GM13977 (cell line): ENCODE results near the gene FAM174A.
A peak's percentile ranks its signal among the peaks of the same experiment; 100 is the strongest.

Experiments used
- DNase-seq: peaks from one replicate; pipeline ENCODE4 v3.0.0; 2012; ENCODE audit warnings: low spot score
- in situ Hi-C: fragments of 300-500 bp; cut with MboI; formaldehyde crosslinking; loops from one replicate; pipeline ENCODE4 v1.12.0; 2022; ENCODE audit warnings: low sequenced_read_pairs, low pct_unique_long_range_greater_than_20kb, mixed read lengths, inconsistent platforms; ENCODE audit not compliant: unreplicated experiment
- TF ChIP-seq, protein P1 (sequence below): IDR thresholded peaks from 2 replicates; pipeline ENCODE4 v1.5.1; 2012; ENCODE audit warnings: mild to moderate bottlenecking, control low read depth; ENCODE audit not compliant: insufficient read depth; ENCODE audit errors: extremely low read depth, missing control alignments

The FAM174A gene

DNA sequence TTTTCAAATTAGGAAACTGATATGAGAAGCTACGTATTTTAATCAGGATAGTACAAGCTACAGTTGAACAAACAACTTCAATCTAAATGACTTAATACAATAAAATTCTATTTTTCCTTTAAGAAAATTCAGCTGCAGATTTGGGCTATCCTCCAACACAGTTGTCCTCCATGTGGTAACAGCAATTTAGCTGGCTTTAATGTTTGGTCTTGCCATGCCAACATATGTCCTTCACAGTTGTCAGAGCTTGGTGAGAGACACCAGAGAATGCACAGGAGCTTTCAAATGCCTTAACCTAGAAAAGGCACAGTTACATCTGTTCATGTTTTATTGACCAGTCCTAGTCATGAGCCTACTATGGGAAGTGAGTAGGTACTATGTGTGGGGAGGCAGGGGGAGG, 10.8 kb downstream of the FAM174A start:
- in situ Hi-C loops, result no loop called here
- no peak for DNase-seq
- TF ChIP-seq, protein P1, sequence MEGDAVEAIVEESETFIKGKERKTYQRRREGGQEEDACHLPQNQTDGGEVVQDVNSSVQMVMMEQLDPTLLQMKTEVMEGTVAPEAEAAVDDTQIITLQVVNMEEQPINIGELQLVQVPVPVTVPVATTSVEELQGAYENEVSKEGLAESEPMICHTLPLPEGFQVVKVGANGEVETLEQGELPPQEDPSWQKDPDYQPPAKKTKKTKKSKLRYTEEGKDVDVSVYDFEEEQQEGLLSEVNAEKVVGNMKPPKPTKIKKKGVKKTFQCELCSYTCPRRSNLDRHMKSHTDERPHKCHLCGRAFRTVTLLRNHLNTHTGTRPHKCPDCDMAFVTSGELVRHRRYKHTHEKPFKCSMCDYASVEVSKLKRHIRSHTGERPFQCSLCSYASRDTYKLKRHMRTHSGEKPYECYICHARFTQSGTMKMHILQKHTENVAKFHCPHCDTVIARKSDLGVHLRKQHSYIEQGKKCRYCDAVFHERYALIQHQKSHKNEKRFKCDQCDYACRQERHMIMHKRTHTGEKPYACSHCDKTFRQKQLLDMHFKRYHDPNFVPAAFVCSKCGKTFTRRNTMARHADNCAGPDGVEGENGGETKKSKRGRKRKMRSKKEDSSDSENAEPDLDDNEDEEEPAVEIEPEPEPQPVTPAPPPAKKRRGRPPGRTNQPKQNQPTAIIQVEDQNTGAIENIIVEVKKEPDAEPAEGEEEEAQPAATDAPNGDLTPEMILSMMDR, result no peak

DNA sequence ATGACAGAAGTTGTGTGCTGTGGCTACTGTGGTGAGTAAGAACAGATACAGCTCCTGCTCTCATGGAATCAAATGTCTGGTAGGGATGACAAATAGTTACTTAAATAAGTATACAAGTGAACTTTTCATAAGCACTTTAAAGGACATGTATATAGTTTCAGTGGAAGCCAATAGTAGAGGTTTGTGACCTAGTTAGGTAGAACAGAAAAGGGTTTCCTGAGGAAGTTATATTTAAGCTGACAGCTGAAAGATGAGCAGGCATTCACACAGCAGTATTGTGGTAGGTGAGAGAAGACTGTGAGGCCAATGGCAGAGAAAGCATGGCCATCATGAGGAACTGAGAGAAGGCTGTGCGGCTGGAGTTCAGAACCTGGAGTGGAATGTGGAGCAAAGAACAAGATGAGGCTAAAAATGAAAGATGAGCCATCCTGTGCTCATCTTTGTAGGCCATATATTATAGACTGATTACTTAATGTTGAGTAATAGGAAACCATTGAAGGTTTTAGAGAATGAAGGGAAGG, 15.4 kb downstream of the FAM174A start:
- TF ChIP-seq, protein P1, result no peak

DNA sequence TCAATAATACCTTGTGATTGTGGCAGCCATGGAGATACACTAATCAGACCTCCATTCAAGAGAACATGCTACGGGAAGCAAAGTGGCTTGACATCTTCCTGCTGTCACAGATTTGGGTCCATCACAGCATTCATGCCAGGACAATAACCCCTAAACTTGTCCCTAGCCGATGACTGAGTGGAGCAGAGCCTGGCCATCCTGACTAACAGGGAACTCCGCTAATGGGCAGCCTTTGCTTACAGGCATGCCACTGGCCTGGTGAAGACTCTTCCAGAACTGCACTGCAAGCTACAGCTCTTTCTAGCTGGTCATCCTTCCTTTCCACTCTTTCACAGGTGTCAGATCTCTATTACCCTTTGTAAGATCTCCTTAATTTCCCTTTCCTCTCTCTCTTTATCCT, 16.0 kb downstream of the FAM174A start:
- in situ Hi-C loops, result no loop called here
- no peak for DNase-seq
- TF ChIP-seq, protein P1, result no peak

More for the DNA sequence above, 15.4 kb downstream of the FAM174A start:
- in situ Hi-C loops, result no loop called here
- peak; percentile 3 for DNase-seq

DNA sequence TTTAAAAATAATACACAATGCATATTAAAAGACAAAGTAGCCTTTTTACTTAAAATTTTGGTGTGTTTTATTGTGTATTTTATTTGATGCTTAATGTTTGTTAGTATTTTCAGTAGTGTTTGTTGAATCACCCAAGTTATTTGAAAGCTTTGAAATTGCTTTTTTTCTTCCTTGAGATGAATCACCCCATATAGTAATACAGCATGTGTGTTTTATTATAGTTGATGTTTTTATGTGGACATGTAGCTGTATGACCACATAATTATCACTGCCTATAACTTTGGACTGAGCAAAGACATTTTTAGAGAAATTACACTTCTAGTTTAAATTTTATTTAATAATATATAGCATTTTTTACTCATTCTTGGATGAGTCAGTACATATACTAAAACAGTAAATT, 18.0 kb downstream of the FAM174A start:
- TF ChIP-seq, protein P1, result no peak

DNA sequence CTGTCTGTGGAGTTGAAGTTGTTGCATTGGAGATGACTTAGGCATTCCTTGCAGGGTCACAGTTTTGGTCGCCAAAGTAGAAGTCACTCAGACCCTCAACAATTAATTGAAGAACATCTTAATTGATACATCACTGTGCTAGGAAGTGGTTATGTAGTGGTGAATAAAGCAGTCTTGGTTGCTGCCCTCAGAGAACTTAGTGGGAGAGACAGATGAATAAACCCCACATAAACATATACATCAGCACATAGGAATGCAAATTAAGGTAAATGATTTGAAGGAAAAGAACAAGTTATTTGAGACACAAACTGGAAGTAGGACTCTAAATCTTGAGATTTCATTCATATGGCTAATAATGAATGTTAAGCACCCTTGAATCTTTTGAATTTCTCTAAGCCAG, 25.7 kb downstream of the FAM174A start:
- in situ Hi-C loops, result no loop called here
- DNase-seq, result no peak
- TF ChIP-seq, protein P1, result no peak

More for the DNA sequence above, 18.0 kb downstream of the FAM174A start:
- in situ Hi-C loops, result no loop called here
- DNase-seq, result no peak

DNA sequence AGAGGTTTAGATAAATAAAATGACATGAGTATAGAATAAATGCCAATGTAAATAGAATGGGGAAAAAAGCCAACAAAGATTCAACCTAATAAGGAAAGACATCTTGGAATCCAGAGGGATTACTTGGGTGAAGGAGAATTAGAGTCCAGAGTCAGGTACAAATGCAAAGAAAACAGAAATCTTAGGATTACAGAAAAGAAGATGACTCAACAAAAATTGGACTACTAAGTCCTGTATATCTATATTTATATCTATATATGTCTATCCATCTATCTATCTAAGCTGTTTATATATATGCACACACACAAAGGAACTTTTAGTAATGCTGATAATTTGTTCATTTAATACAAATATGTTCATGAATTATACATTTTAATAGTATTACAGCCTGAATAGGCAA, 27.6 kb downstream of the FAM174A start:
- DNase-seq, result no peak
- in situ Hi-C loops, result no loop called here
- TF ChIP-seq, protein P1, result no peak

DNA sequence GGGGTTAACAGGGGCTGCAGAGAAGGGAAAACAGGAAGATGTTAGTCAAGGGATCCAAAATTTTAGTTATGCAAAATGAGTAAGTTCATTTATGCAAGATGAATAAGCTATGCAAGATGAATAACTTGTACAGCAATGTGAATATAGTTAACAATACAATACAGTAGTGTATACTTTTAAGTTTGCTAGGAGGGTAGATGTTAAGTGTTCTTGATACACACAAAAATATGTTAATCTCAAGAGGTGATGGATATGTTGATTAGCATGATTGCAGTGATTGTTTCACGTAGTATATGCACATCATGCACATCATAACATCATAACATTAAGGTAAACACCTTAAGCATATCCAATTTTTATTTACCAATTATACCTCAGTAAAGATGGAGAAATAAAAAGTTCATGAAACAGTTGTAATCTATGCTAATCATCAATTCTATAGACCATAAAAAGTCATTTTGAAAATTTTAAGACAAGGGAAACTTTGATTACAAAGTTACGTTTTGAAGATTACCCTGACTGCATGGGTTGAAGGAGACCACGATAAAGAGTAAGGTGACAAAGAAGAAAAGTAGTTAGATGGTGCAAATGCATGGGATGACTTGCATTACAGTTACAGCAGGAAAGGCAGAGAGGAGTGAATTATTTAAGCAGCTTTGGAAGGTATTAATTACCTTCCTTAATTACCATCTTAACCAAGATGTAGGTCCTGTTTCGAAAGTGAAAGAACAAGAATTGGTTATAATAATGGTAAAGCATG, 31.4 kb downstream of the FAM174A start:
- DNase-seq, result no peak
- TF ChIP-seq, protein P1, result no peak
- in situ Hi-C loops, result no loop called here
